ENCODE results near the gene SNAPC4. TPM values are rescaled to one million over a fixed set of nuclear protein-coding genes. Genes with fewer than 3 reads are reported as not detected.

Gene SNAPC4
- polyA plus RNA-seq, 1 of the 3 experiments (the other 2 are of a cell fraction), result 9.2 TPM

- no peak for DNase-seq
- H3F3A ChIP-seq (replicated peaks; ENCODE audit: insufficient read depth), result no peaks in the 10 kb centered on the region
- H3K9ac ChIP-seq, result no peak overlapping the region
- ChIA-PET CTCF (interaction anchor here (1.2 kb wide), 1 partner anchor 71 kb away, joined by 3 read pairs; the partner anchor contains the start of gene DNLZ), POLR2A (interaction anchor here (1.0 to 1.8 kb wide), 2 partner anchors 9 to 19 kb away, joined by 3 to 5 read pairs; no protein-coding TSS in a partner anchor)
- H4K20me1 ChIP-seq (ENCODE audit: insufficient read depth), result peaks cover 55% of the 10 kb centered on the region
- peaks cover 0 to 17% of the 10 kb centered on the region in 2 experiments; a peak in 1 of 4 replicates for H3K4me1 ChIP-seq (ENCODE audit: control insufficient read depth in 1 of 2, insufficient read depth in 2 of 2, low read depth in 1 of 2, low read length in 1 of 2)
- no peak overlapping the region for H3K4me3 ChIP-seq (ENCODE audit: low read depth in 2 of 2, low read length in 1 of 2)
- no peak overlapping the region for H3K27ac ChIP-seq (ENCODE audit: low read depth in 2 of 2, low read length in 1 of 2)
- no peak overlapping the region for H3K4me2 ChIP-seq
- peaks cover 65% of the 10 kb centered on the region for H3K79me2 ChIP-seq (ENCODE audit: insufficient read depth)
- H3K9me2 ChIP-seq, result no peaks in the 10 kb centered on the region
- no peaks in the 10 kb centered on the region for H3K9me3 ChIP-seq
- no peak for TF ChIP-seq TCF12 (IDR thresholded peaks at IDR 0.05)
- TF ChIP-seq ELF1 (IDR thresholded peaks at IDR 0.05), result no peak
- TF ChIP-seq MAX (IDR thresholded peaks at IDR 0.05; ENCODE audit: low read depth), result no peak
- no peak for TF ChIP-seq PBX3 (IDR thresholded peaks at IDR 0.05)
- no peak for TF ChIP-seq RCOR1 (IDR thresholded peaks at IDR 0.05; ENCODE audit: low read length)
- TF ChIP-seq SMC3 (IDR thresholded peaks at IDR 0.05; ENCODE audit: low read depth, low read length), result no peak
- TF ChIP-seq NRF1 (IDR thresholded peaks at IDR 0.05; ENCODE audit: low read depth, low read length), result no peak
- no peak for TF ChIP-seq CTCF (IDR thresholded peaks at IDR 0.05)
- TF ChIP-seq TEAD4 (IDR thresholded peaks at IDR 0.05; ENCODE audit: borderline replicate concordance, insufficient read depth), result no peak
- TF ChIP-seq FOXJ3 (CRISPR knock-in tag; IDR thresholded peaks at IDR 0.05), result no peak
- TF ChIP-seq FOSL2 (IDR thresholded peaks at IDR 0.05; ENCODE audit: borderline replicate concordance, low read depth), result no peak
- no peak for TF ChIP-seq IRF3 (IDR thresholded peaks at IDR 0.05; ENCODE audit: low read depth, low read length)
- no peak for TF ChIP-seq SIN3A (IDR thresholded peaks at IDR 0.05; ENCODE audit: borderline replicate concordance, low read depth, low read length)
- no peak for TF ChIP-seq FOXM1 (IDR thresholded peaks at IDR 0.05; ENCODE audit: low read depth)
- TF ChIP-seq USF2 (IDR thresholded peaks at IDR 0.05; ENCODE audit: borderline replicate concordance, low read depth, low read length), result no peak
- no peak overlapping the region for H2AFZ ChIP-seq (ENCODE audit: low read depth)
- H3K27me3 ChIP-seq (ENCODE audit: insufficient read depth), result no peaks in the 10 kb centered on the region
- 86% methylated on average over 11 of the region's 17 CpGs for WGBS (ENCODE audit: low lambda C conversion rate)
- peaks cover 0 to 37% of the 10 kb centered on the region in 2 experiments for H3K36me3 ChIP-seq (replicated peaks in 1 of 2; ENCODE audit: control insufficient read depth in 1 of 2, insufficient read depth in 2 of 2, low read length in 1 of 2)
Measured at GRCh38 chr9:136434580-136435169, 34.7 kb upstream of the SNAPC4 start.
